Suppressor macrophage treated with lipopolysaccharide for 4 hours (primary cell): ENCODE measurements around the gene CCNY.
"Not testable (repeated sequence)": the region's sequence is repeated elsewhere in the genome, so short reads cannot be mapped to it uniquely, and the experiment has no call there.

Experiments
- DNase-seq: peaks from one replicate; pipeline ENCODE4 v3.0.0-alpha.2; 2020

CCNY gene

GRCh38 chr10:35388197-35388596 lies 51.9 kb downstream of the CCNY start:
- no peak for DNase-seq

DNA sequence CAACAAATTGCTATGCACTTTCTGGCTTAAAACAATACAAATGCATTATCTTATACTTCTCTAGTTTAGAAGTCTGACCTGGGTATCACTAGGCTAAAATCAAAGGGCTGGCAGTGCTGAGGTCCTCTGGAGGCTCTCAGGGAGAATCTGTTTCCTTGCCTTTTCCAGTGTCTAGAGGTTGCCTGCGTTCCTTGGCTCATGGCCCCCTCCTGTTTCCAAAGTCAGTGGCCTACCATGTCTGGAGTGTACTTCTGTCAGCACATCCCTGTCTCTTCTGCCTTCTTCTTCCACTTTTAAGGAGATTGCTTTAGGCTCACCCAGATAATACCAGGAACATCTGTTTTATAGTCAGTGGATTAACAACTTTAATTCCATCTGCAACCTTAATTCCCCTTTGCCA lies 52.4 kb downstream of the CCNY start:
- DNase-seq = no peak

DNA sequence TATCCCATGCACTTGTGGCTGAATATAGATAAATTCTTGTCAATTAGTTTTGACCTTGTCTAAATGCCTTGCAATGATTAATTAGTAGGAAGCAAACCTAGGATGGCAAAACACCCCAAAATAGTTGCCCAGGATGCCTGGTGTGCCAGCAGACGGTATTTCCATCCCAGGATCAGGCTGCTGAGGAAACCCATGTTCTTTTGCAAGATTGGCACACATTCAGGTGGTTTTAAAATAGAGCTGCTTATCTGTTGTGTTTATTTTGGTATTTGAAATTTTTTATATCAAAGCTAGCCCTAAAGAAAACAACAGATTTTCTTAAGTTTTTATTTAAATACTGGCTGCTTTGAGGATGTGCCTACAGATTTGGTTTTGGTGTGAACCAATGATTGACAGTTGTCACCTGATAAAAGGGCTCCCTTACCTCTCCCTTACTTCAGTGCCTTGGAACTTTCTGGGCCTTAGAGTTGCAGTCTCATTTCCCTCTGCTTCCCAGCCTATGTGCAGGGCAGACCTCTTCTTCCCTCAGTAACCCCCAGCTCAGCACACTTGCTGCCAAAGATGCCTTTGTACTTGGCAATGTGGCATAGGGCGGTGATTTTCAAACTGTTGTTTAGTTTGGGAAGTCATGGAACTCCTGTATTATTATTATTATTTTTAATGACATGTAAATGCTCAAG lies 54.0 kb downstream of the CCNY start:
- no peak for DNase-seq

DNA sequence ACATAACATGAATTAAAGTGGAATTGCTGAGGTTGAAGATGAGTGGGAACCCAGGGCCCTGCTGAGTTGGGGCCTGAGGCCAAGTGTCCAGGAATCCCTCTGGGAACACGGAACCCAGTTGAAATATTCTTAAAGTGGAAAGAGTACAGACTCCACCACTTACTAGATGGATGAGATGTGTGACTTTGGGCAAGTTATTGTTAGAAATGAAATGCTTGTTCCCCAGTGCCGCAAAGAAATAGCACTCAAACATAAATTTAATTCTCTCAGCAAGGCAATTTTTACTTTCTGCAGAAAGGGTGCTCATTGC lies 54.5 kb downstream of the CCNY start:
- no peak for DNase-seq

DNA sequence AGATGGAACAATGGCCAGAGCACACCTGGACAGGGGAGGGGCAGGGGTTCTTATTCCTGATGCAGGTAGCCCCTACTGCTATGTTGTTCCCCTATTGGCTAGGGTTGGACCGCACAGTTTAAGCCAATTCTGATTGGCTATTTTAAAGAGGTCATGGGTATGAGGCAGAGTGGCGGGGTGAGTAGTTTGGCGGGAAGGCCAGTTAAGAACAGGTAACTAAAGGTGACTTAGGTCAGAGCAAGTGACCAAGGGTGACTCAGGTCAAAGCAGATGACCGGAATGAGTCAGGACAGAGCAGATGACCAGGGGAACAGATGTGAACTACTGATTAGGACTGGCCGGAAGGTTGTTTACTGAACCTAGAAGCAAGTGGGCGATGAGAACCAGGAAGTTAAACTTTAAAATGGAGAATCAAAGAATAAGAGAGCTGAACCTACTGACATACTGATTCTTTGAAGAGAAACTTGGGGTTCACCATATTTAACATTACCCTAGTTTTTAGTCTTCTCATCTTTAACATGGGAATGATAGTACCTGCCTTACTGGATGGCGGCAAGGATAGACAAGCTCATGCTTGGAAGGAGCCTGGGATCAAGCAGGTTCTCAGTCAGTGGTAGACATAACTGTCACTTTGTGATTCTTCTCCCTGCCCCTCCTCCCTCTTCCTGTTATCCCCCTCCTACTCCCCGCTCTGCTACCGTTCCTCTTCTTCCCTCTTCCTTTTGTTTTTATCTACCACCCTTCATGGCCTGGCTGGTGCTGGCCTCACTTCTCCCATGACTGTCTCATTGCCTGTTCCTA lies 55.0 kb downstream of the CCNY start:
- DNase-seq = no peak

DNA sequence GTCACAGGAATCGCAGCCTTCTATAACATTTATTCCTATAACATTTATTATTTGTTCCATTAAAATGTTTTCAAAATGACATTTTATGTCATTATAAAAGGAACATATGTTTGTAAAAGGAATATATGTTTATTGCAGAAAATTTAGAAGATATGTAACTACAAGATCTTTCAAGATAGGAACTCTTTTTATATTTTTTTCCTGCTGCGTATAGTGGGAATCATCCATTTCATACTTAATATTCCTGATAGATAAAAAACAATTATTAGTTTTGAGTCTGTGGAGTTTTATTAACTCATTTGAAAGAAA lies 55.6 kb downstream of the CCNY start:
- DNase-seq = no peak

- no peak for DNase-seq
These were observed 56.3 kb downstream of the CCNY start for GRCh38 chr10:35392482-35393228.

GRCh38 chr10:35394411-35394851 lies 58.1 kb downstream of the CCNY start:
- DNase-seq = no peak

DNA sequence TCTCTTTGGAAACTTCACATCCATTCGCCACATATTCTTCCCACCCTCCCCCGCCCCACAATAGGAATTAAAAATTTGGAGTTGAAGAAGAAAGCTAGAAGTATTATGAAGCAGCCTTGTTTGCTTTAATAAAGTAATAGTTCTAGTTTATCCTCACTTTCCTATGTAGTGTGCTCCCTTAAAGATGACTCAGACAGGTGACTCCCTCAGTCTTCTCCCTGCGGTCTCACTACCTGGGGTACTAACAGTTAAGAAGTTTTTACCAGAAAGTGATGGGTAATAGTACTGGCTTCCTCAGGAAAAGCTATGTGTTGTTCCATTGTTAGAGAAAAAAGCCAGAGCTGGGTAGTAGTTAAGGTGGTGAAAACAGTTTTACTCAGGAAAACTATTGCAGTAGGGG lies 58.6 kb downstream of the CCNY start:
- no peak for DNase-seq

DNA sequence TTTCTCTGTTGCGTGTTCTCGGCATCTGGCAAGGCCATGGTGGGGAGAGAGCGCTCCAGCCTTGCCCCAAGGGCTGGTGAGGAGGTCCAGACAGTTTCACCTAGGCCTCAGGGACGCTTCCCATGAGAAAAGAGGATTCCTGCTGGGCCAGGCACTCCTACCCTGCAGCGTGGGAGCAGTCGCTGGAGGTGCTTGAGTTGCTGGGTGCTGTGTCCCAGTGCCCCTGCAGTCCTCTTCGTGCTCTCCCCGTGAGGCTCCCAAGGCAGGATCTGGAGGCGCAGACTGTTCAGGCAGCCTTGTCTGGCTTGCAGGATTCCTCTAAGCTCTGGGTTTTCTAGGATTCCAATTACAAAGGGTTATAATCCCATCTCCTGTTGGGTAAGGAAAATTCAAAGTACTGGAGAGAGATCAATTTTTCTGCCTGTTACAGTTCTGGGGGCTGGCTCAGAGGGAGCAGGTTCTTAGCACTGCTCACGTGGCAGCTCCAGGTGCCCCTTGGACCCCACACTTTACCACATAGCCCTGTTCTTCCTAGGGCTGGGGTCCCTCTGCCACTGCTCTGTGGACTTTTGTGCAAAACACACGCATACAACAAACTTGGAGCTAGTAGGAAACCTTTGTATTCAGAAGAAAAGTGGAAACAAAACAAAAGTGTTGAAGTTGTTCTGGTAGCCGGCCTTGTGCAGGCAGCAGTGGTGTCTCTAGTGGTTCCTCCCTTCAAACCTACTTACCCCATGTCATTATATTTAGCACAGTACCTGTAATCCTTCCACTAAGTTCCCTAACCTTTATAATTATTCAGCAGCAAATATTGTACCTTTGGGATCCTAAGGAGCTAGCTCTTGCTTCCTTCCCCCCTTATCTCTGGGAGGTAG lies 60.5 kb downstream of the CCNY start:
- DNase-seq = no peak

GRCh38 chr10:35397953-35398352 lies 61.6 kb downstream of the CCNY start:
- no peak for DNase-seq

DNA sequence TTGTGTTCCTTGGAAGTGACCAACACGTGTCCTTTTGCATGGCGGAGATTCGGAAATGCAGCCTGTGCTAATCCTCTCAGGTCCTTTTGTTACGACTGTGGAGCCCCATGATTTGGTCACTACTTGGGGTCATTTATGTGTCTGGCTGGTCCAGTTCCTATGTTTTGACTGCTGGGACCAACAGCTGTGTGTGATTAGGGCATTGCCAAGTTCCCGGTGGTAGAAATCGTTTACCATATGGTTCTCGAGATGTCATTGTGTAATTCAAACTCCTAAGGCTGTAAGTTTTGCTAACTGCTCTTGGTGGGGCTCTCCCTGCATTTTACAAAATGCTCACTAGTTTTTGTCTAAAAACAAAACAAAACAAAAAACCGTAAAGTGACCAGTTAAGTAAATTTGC lies 62.0 kb downstream of the CCNY start:
- DNase-seq = no peak

GRCh38 chr10:35398908-35399307 lies 62.6 kb downstream of the CCNY start:
- no peak for DNase-seq

- no peak for DNase-seq
These were observed 63.2 kb downstream of the CCNY start for GRCh38 chr10:35399414-35400009.

GRCh38 chr10:35400595-35401268 lies 64.4 kb downstream of the CCNY start:
- DNase-seq = no peak

DNA sequence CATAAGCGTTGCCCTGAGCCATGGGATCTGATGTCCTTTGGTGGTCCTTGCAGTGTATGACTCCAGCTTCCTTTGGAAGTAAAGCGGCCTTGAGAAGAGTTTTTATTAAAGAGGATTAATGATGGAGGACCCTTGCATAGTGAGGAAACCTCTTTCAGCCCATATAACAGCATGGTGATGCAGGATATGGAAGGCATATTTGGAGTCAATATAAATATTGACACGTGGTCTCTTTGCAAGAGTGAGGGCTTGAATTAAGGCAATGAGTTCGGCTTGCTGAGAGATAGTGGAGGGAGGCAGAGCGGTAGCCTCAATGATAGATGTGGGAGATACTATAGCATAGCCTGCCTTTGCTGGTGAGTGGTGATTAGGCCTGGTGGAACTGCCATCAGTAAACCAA lies 67.2 kb downstream of the CCNY start:
- DNase-seq = not testable (repeated sequence)

DNA sequence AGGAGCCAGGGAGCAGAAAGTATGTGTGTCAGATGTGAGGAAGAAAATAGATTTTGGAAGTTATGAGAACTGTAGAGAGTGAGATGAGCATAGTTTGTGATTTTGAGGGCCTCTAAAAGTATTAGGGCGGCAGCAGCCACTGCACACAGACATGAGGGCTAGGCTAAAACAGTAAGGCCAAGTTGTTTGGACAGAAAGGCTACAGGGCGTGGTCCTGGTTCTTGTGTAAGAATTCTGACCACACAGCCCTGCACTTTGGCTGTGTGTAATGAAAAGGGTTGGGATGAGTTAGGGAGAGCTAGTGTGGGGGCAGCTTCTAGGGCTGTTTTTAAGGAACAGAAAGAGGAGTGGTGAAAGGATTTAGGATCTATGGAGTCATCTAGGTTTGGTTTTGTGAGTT lies 67.8 kb downstream of the CCNY start:
- DNase-seq = peak; percentile 40

DNA sequence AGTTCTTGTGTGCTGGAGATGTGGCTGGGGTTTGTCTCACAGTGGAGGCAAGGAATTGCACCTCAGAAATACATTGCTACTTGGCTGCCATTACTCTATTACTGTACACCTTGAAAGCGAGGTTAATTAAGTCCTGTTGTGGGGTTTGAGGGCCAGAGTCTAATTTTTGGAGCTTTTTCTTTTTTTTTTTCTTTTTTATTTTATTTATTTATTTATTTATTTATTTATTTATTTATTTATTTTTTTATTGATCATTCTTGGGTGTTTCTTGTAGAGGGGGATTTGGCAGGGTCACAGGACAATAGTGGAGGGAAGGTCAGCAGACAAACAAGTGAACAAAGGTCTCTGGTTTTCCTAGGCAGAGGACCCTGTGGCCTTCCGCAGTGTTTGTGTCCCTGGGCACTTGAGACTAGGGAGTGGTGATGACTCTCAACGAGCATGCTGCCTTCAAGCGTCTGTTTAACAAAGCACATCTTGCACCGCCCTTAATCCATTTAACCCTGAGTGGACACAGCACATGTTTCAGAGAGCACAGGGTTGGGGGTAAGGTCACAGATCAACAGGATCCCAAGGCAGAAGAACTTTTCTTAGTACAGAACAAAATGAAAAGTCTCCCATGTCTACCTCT lies 69.8 kb downstream of the CCNY start:
- not testable (repeated sequence) for DNase-seq

- DNase-seq = not testable (repeated sequence)
These were observed 71.4 kb downstream of the CCNY start for GRCh38 chr10:35407696-35408095.

GRCh38 chr10:35409094-35409582 lies 72.8 kb downstream of the CCNY start:
- peak; percentile 67 for DNase-seq

DNA sequence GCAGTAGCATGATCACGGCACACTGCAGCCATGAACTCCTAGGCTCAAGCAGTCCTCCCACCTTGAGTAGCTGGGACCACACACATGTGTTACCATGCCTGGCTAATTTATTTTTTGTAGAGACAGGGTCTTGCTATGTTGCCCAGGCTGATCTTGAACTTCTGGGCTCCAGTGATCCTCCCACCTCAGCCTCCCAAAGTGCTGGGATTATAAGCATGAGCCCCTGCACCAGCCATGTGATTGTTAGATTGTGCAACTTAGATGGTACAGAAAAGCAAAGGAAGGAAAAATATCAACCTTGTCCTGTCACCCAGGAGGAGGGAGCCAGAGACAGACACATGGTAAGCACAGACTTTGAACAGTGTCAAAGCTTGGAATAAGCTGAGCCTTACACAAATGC lies 73.5 kb downstream of the CCNY start:
- no peak for DNase-seq
